ENCODE measurements around the gene SIVA1.

GRCh38 chr14:104785708-104786080, 32.7 kb downstream of the SIVA1 start:
- TF ChIP-seq CTCF (conservative IDR thresholded peaks at IDR 0.05; ENCODE audit: low read length) (no peak), EZH2phosphoT487 (IDR thresholded peaks at IDR 0.05; ENCODE audit: borderline replicate concordance) (no peak)
